GM21526 (cell line): ENCODE data around the gene WNT3.

Experiments used
- ATAC-seq: cut with Tn5 transposase; IDR thresholded peaks from one replicate; pipeline ENCODE4 v1.9.1; 2021; ENCODE audit warnings: moderate library complexity; ENCODE audit not compliant: unreplicated experiment, low FRiP score

WNT3 gene

GRCh38 chr17:46837521-46837920, 19.0 kb upstream of the WNT3 start:
- ATAC-seq = no peak

GRCh38 chr17:46836500-46836899, 18.0 kb upstream of the WNT3 start:
- no peak for ATAC-seq

GRCh38 chr17:46834846-46835245, 16.4 kb upstream of the WNT3 start:
- no peak for ATAC-seq

GRCh38 chr17:46833840-46834208, 15.3 kb upstream of the WNT3 start:
- ATAC-seq = no peak

GRCh38 chr17:46832945-46833839, 14.7 kb upstream of the WNT3 start:
- ATAC-seq = no peak

GRCh38 chr17:46832331-46832821, 13.9 kb upstream of the WNT3 start:
- no peak for ATAC-seq

GRCh38 chr17:46831573-46832330, 13.3 kb upstream of the WNT3 start:
- no peak for ATAC-seq

- ATAC-seq = no peak
Measured at GRCh38 chr17:46827274-46827673, 8.8 kb upstream of the WNT3 start.

GRCh38 chr17:46826116-46826515, 7.6 kb upstream of the WNT3 start:
- ATAC-seq = no peak

- ATAC-seq = no peak
Measured at GRCh38 chr17:46823657-46824056, 5.2 kb upstream of the WNT3 start.

- no peak for ATAC-seq
Measured at GRCh38 chr17:46822388-46822921, 4.0 kb upstream of the WNT3 start.

- no peak for ATAC-seq
Measured at GRCh38 chr17:46821482-46822387, 3.2 kb upstream of the WNT3 start.

GRCh38 chr17:46820592-46821450, 2.3 kb upstream of the WNT3 start:
- no peak for ATAC-seq

- ATAC-seq = no peak
Measured at GRCh38 chr17:46819906-46820351, 1.4 kb upstream of the WNT3 start.

- no peak for ATAC-seq
Measured at GRCh38 chr17:46818929-46819859, 702 bp upstream of the WNT3 start.

GRCh38 chr17:46817901-46818209, 637 bp downstream of the WNT3 start:
- no peak for ATAC-seq

GRCh38 chr17:46817151-46817900, 1.2 kb downstream of the WNT3 start:
- ATAC-seq = no peak
